MM.1S (cell line): ENCODE data around the gene ARSG.
"Not testable (repeated sequence)": the region's sequence is repeated elsewhere in the genome, so short reads cannot be mapped to it uniquely, and the experiment has no call there.

Experiments used
- EZH2 ChIP-seq: fragments of 300-600 bp; sonication (generic); optimal IDR thresholded peaks from 2 replicates; pipeline ENCODE3; 2017; ENCODE audit warnings: low read depth, mild to moderate bottlenecking, antibody characterized with exemption, low read length, mixed read lengths
- TF ChIP-seq, protein P1 (sequence below): fragments of 300-600 bp; sonication (generic); IDR thresholded peaks from 2 replicates; pipeline ENCODE4 v1.5.1; 2016; ENCODE audit warnings: antibody characterized with exemption, low read length, mixed read lengths

DNA sequence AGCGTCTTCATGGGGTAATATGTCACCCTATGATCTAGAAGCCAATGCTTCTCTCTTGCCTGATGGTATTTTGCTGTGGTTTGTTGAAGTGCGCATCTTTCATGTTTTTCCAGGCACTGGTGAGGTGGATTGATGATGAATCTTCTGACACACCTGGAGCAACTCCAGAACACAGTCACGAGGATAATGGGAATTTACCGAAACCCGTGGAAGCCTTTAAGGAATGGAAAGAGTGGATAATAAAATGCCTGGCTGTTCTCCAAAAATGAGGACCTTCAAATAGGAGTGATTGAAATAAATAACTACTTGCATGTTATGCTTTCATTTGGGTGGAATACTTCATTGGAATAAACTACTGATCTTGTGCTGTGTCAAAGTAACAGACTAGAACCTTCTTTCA, 34.6 kb upstream of the ARSG start:
- TF ChIP-seq, protein P1, sequence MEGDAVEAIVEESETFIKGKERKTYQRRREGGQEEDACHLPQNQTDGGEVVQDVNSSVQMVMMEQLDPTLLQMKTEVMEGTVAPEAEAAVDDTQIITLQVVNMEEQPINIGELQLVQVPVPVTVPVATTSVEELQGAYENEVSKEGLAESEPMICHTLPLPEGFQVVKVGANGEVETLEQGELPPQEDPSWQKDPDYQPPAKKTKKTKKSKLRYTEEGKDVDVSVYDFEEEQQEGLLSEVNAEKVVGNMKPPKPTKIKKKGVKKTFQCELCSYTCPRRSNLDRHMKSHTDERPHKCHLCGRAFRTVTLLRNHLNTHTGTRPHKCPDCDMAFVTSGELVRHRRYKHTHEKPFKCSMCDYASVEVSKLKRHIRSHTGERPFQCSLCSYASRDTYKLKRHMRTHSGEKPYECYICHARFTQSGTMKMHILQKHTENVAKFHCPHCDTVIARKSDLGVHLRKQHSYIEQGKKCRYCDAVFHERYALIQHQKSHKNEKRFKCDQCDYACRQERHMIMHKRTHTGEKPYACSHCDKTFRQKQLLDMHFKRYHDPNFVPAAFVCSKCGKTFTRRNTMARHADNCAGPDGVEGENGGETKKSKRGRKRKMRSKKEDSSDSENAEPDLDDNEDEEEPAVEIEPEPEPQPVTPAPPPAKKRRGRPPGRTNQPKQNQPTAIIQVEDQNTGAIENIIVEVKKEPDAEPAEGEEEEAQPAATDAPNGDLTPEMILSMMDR = not testable (repeated sequence)
- TF ChIP-seq EZH2 = not testable (repeated sequence)
